Activated CD4-positive, alpha-beta T cell treated with anti-CD3 and anti-CD28 coated beads, Interleukin-2, Interleukin-4, amounts not matched to agents 100 ng/mL and 50 ng/mL, durations not matched to agents 16 hours and 8 hours (primary cell): ENCODE results near the gene SRRD.
"Not testable (repeated sequence)": the region's sequence is repeated elsewhere in the genome, so short reads cannot be mapped to it uniquely, and the experiment has no call there.

ENCODE experiments used
- DNase-seq: peaks from one replicate; pipeline ENCODE4 v3.0.0-alpha.2; 2020; ENCODE audit warnings: low spot score

The SRRD gene

GRCh38 chr22:26522592-26522991 lies 38.9 kb downstream of the SRRD start:
- no peak for DNase-seq

GRCh38 chr22:26524870-26525269 lies 41.2 kb downstream of the SRRD start:
- no peak for DNase-seq

GRCh38 chr22:26525946-26526564 lies 42.4 kb downstream of the SRRD start:
- no peak for DNase-seq

- no peak for DNase-seq
Measured at GRCh38 chr22:26527167-26527566, 43.5 kb downstream of the SRRD start.

- no peak for DNase-seq
Measured at GRCh38 chr22:26527574-26528465, 44.1 kb downstream of the SRRD start.

GRCh38 chr22:26528518-26528917 lies 44.8 kb downstream of the SRRD start:
- not testable (repeated sequence) for DNase-seq

GRCh38 chr22:26529345-26529744 lies 45.7 kb downstream of the SRRD start:
- DNase-seq = no peak

- DNase-seq = no peak
Measured at GRCh38 chr22:26534171-26534855, 50.6 kb downstream of the SRRD start.

GRCh38 chr22:26534874-26535602 lies 51.4 kb downstream of the SRRD start:
- no peak for DNase-seq

GRCh38 chr22:26535603-26535908 lies 51.9 kb downstream of the SRRD start:
- no peak for DNase-seq

GRCh38 chr22:26536056-26536761 lies 52.5 kb downstream of the SRRD start:
- DNase-seq = no peak

GRCh38 chr22:26536762-26537134 lies 53.1 kb downstream of the SRRD start:
- DNase-seq = no peak

- no peak for DNase-seq
Measured at GRCh38 chr22:26540119-26540518, 56.4 kb downstream of the SRRD start.

- DNase-seq = no peak
Measured at GRCh38 chr22:26541167-26541819, 57.6 kb downstream of the SRRD start.

GRCh38 chr22:26542831-26543230 lies 59.2 kb downstream of the SRRD start:
- DNase-seq = no peak
